ENCODE data around the gene B4GAT1. TPM values are rescaled to one million over a fixed set of nuclear protein-coding genes. Genes with fewer than 3 reads are reported as not detected.

B4GAT1 gene
- total RNA-seq (2022; extraction: Qiagen RNA extraction; ENCODE audit: low read depth) = 12.6 to 17.8 TPM (median 17.0 TPM) in 5 replicates

GRCh38 chr11:66347425-66348276 lies at the start of gene B4GAT1:
Gene B4GAT1 (minus strand): TSS chr11:66347629. CDS start chr11:66347545, 84 bp downstream.

GRCh38 chr11:66371627-66372415 lies 24.4 kb upstream of the B4GAT1 start, which contains the start of gene SLC29A2:
Gene SLC29A2 (minus strand): TSS chr11:66371760. CDS start chr11:66371591, 169 bp downstream.

GRCh38 chr11:66344550-66345315 lies 2.7 kb downstream of the B4GAT1 start, which contains the start of gene BRMS1:
Gene BRMS1 (minus strand): TSS chr11:66345104. CDS start chr11:66342234, 2,870 bp downstream.

GRCh38 chr11:66336234-66337102 lies 11.0 kb downstream of the B4GAT1 start, which contains the start of gene RIN1:
Gene RIN1 (minus strand): TSS chr11:66336434. CDS start chr11:66336402, 32 bp downstream.

GRCh38 chr11:66316849-66317251 lies 30.6 kb downstream of the B4GAT1 start, which contains the start of gene CD248:
Gene CD248 (minus strand): TSS chr11:66317044. CDS start chr11:66317027, 17 bp downstream.

Other genes starting within 250 kb of the B4GAT1 start
- 39.5 to 45.3 TPM (median 41.9 TPM) in 5 replicates for gene KLC2, start 89.9 kb downstream of the B4GAT1 start, total RNA-seq (2022; extraction: Qiagen RNA extraction; ENCODE audit: low read depth)
- gene RAB1B, start 79.0 kb downstream of the B4GAT1 start, total RNA-seq (2022; extraction: Qiagen RNA extraction; ENCODE audit: low read depth) = 120 to 147 TPM (median 144 TPM) in 5 replicates
- gene CNIH2, start 69.5 kb downstream of the B4GAT1 start, total RNA-seq (2022; extraction: Qiagen RNA extraction; ENCODE audit: low read depth) = 1.7 to 2.4 TPM (median 2.4 TPM) in 5 replicates
- 96.1 to 128 TPM (median 120 TPM) in 5 replicates for gene YIF1A, start 58.5 kb downstream of the B4GAT1 start, total RNA-seq (2022; extraction: Qiagen RNA extraction; ENCODE audit: low read depth)
- gene TMEM151A, start 55.7 kb downstream of the B4GAT1 start, total RNA-seq (2022; extraction: Qiagen RNA extraction; ENCODE audit: low read depth) = 2.2 to 4.0 TPM (median 3.7 TPM) in 5 replicates
- not detected in 5 replicates for gene CD248, start 30.6 kb downstream of the B4GAT1 start, total RNA-seq (2022; extraction: Qiagen RNA extraction; ENCODE audit: low read depth)
- gene RIN1, start 11.2 kb downstream of the B4GAT1 start, total RNA-seq (2022; extraction: Qiagen RNA extraction; ENCODE audit: low read depth) = 25.9 to 37.9 TPM (median 35.9 TPM) in 5 replicates
- 76.2 to 102 TPM (median 88.6 TPM) in 5 replicates for gene BRMS1, start 2.5 kb downstream of the B4GAT1 start, total RNA-seq (2022; extraction: Qiagen RNA extraction; ENCODE audit: low read depth)
- gene SLC29A2, start 24.1 kb upstream of the B4GAT1 start, total RNA-seq (2022; extraction: Qiagen RNA extraction; ENCODE audit: low read depth) = 3.5 to 5.7 TPM (median 5.3 TPM) in 5 replicates
- not detected in 5 replicates for gene NPAS4, start 73.4 kb upstream of the B4GAT1 start, total RNA-seq (2022; extraction: Qiagen RNA extraction; ENCODE audit: low read depth)
- 98.8 to 122 TPM (median 111 TPM) in 5 replicates for gene MRPL11, start 91.2 kb upstream of the B4GAT1 start, total RNA-seq (2022; extraction: Qiagen RNA extraction; ENCODE audit: low read depth)
- 3.7 to 5.8 TPM (median 4.8 TPM) in 5 replicates for gene PELI3, start 119.3 kb upstream of the B4GAT1 start, total RNA-seq (2022; extraction: Qiagen RNA extraction; ENCODE audit: low read depth)
- 51.9 to 59.3 TPM (median 57.4 TPM) in 5 replicates for gene DPP3, start 132.8 kb upstream of the B4GAT1 start, total RNA-seq (2022; extraction: Qiagen RNA extraction; ENCODE audit: low read depth)
- 9.8 to 11.9 TPM (median 10.7 TPM) in 5 replicates for gene BBS1, start 163.0 kb upstream of the B4GAT1 start, total RNA-seq (2022; extraction: Qiagen RNA extraction; ENCODE audit: low read depth)
- 7.4 to 14.0 TPM (median 12.4 TPM) in 5 replicates for gene ZDHHC24, start 198.4 kb upstream of the B4GAT1 start, total RNA-seq (2022; extraction: Qiagen RNA extraction; ENCODE audit: low read depth)
- gene ACTN3, start 199.3 kb upstream of the B4GAT1 start, total RNA-seq (2022; extraction: Qiagen RNA extraction; ENCODE audit: low read depth) = 0.05 TPM in 1 of 5 replicates, not detected in the others
- 31.3 to 37.8 TPM (median 33.7 TPM) in 5 replicates for gene CTSF, start 221.0 kb upstream of the B4GAT1 start, total RNA-seq (2022; extraction: Qiagen RNA extraction; ENCODE audit: low read depth)
- 0.21 to 0.68 TPM (median 0.53 TPM) in 5 replicates for gene CCDC87, start 245.4 kb upstream of the B4GAT1 start, total RNA-seq (2022; extraction: Qiagen RNA extraction; ENCODE audit: low read depth)
- 24.5 to 30.1 TPM (median 26.7 TPM) in 5 replicates for gene CCS, start 245.6 kb upstream of the B4GAT1 start, total RNA-seq (2022; extraction: Qiagen RNA extraction; ENCODE audit: low read depth)

Measured in A549 treated with GW870086 at 1 μM for 4 hours (cell line).